IMR-90 (cell line): ENCODE data around the gene PCBD1.

Source experiments
- BHLHE40 ChIP-seq: fragments of 150-350 bp; IDR thresholded peaks from 2 replicates; pipeline ENCODE4 v1.6.1; 2016; ENCODE audit warnings: mild to moderate bottlenecking, low read depth, low read length
- CEBPB ChIP-seq: IDR thresholded peaks from 2 replicates; pipeline ENCODE4 v1.6.1; 2012; ENCODE audit warnings: low read depth, low read length, improper control_type of control experiment
- CHD1 ChIP-seq: IDR thresholded peaks from 2 replicates; pipeline ENCODE4 v1.6.1; 2012; ENCODE audit warnings: low read depth, low read length, improper control_type of control experiment
- FOS ChIP-seq: fragments of 150-350 bp; IDR thresholded peaks from 2 replicates; pipeline ENCODE4 v1.6.1; 2016; ENCODE audit warnings: low read depth, low read length
- MXI1 ChIP-seq: IDR thresholded peaks from 2 replicates; pipeline ENCODE4 v1.6.1; 2012; ENCODE audit warnings: low read depth, mild to moderate bottlenecking, low read length, moderate library complexity, borderline replicate concordance
- POLR2A ChIP-seq: IDR thresholded peaks from 2 replicates; pipeline ENCODE4 v1.6.1; 2012; ENCODE audit warnings: mild to moderate bottlenecking, low read depth, low read length
- RAD21 ChIP-seq: IDR thresholded peaks from 2 replicates; pipeline ENCODE4 v1.6.1; 2012; ENCODE audit warnings: low read length, improper control_type of control experiment
- RFX5 ChIP-seq: IDR thresholded peaks from 2 replicates; pipeline ENCODE4 v1.8.0; 2012; ENCODE audit warnings: low read depth, mild to moderate bottlenecking, low read length, moderate library complexity
- SMC3 ChIP-seq: fragments of 150-350 bp; IDR thresholded peaks from 2 replicates; pipeline ENCODE4 v1.6.1; 2016; ENCODE audit warnings: low read depth, mild to moderate bottlenecking, antibody characterized with exemption, low read length, moderate library complexity
- TF ChIP-seq, protein P1 (sequence below): conservative IDR thresholded peaks from 2 replicates; pipeline ENCODE4 v1.5.1; 2012; ENCODE audit warnings: mild to moderate bottlenecking, low read depth, low read length, improper control_type of control experiment

DNA sequence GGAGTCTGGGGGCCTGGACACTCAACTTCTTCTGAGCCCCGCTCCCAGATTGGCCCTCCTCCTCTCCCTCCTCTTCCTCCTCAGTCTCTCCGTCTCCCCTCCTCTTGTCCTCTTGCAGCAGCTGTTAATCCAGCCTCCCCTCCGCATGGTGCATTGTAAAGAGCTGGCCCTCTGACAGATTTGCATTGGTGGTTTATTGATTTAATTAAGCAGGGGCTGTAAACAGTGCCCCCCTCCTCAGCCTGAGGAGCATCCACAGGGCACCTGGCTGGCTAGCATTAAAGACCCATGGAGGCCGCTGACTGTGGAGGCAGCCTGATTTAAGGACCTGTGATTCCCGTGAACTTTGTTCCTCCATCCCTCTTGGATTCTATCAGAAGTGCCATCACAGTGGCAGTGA is 28.9 kb upstream of the PCBD1 start:
- no peak for TF ChIP-seq SMC3
- TF ChIP-seq, protein P1, sequence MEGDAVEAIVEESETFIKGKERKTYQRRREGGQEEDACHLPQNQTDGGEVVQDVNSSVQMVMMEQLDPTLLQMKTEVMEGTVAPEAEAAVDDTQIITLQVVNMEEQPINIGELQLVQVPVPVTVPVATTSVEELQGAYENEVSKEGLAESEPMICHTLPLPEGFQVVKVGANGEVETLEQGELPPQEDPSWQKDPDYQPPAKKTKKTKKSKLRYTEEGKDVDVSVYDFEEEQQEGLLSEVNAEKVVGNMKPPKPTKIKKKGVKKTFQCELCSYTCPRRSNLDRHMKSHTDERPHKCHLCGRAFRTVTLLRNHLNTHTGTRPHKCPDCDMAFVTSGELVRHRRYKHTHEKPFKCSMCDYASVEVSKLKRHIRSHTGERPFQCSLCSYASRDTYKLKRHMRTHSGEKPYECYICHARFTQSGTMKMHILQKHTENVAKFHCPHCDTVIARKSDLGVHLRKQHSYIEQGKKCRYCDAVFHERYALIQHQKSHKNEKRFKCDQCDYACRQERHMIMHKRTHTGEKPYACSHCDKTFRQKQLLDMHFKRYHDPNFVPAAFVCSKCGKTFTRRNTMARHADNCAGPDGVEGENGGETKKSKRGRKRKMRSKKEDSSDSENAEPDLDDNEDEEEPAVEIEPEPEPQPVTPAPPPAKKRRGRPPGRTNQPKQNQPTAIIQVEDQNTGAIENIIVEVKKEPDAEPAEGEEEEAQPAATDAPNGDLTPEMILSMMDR, result no peak
- no peak for TF ChIP-seq POLR2A
- no peak for TF ChIP-seq RAD21
- no peak for TF ChIP-seq FOS
- no peak for TF ChIP-seq CEBPB
- TF ChIP-seq BHLHE40, result no peak
- TF ChIP-seq RFX5, result no peak
- TF ChIP-seq MXI1, result no peak
- TF ChIP-seq CHD1, result no peak
